GM12874 (cell line): Measurements from ENCODE around the gene PFKP.

Experiments
- CTCF ChIP-seq: IDR thresholded peaks from 2 replicates; pipeline ENCODE4 v1.5.1; 2011; ENCODE audit warnings: low read depth, mild to moderate bottlenecking, control low read depth, low read length, moderate library complexity; ENCODE audit not compliant: insufficient read depth

PFKP gene

DNA sequence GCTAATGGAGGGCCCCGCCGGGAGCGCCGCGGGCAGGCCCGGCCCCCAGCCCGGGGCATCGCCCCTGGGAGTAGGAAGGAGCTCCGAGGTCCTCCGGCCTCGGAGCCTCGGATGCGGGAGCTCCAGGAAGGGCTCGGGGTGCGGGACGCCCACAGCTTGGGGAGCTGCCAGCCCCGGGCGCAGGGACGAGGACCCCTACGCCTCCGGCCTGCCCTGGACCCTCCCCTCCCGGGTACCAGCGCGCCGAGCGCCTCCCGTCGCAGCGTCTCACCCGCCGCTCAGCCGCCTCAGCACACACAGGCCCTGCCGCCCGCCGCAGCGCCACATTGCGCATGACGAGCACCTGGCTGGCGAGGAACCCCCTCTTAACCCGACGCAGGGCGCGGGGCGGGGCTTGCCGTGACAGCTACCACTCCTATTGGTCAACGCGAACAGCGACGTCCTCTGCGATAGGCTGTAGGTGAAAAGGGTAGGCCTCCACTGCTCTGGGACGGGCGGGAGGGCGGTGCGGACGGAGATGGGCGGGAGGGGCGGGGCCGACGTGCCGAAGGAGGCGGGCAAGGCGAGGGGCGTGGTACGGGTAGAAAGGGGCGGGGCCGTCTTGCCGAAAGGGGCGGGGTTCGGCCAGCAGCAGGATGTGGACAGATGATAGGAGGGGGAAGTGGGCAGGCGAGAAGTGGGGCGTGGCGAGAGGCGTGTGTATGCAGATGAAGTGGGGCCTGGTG is 105.3 kb downstream of the PFKP start, which contains the start of gene PITRM1:
Gene PITRM1, minus strand, starts transcription at position 337 of the 725 bp plus-strand sequence. Its CDS starts 10 bp downstream, at position 327.
- 0 out of 2 replicates have a peak, but pooled peaks have one; percentile 3 for TF ChIP-seq CTCF

DNA sequence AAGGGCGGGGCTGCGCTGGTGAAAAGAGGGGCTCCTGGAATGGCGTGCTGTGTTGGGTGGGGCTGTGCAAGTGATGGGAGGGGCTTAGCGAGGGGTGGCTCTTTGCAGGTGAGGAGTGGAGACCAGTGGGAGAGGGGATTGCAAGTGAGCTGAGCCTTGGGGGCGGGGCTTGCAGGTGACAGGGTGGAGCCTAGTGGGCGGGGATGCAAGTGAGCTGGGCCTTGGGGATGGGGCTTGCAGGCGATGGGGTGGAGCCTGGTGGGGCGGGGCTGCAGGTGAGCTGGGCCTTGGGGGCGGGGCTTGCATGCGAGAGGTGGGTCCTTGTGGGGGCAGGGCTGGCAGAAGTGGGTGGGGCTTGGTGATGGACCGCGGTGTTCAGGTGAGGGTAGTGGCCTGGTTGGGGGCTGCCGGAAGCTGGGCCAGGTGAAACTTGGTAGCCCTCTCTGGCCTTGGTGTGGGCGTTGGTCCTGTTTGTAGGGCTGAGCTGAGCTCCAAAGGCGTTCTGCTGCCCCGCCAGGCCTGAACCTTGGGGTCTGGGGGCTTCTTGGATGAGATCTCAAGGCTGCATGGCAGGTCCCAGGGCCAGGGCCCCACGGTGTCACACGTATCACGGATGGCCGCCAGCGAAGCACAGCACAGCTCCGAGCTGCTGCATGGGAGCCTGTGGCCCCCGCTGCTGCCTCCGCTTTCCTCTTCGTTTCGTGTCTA is 106.0 kb downstream of the PFKP start:
- TF ChIP-seq CTCF: no peak

GRCh38 chr10:3178042-3178441 is 110.7 kb downstream of the PFKP start:
- no peak for TF ChIP-seq CTCF

DNA sequence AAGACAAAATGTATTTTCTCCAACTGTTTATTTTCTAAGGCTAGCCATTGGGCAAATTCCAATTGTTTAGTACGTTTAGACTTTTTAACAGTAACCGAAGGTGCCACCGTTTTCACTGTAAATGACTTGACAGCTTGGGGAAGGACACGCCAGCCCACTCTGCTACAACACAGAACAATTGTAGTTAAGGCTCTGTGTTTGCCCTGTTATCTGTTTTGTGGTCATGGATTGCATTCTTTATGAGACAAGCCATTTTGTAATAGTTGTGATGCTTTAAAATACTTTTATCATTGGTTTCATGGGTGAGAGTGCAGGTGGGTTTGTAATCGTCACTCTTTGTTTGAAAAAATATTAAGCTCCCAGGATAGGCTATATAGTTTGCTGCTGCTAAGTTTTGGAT is 111.8 kb downstream of the PFKP start:
- TF ChIP-seq CTCF: no peak

DNA sequence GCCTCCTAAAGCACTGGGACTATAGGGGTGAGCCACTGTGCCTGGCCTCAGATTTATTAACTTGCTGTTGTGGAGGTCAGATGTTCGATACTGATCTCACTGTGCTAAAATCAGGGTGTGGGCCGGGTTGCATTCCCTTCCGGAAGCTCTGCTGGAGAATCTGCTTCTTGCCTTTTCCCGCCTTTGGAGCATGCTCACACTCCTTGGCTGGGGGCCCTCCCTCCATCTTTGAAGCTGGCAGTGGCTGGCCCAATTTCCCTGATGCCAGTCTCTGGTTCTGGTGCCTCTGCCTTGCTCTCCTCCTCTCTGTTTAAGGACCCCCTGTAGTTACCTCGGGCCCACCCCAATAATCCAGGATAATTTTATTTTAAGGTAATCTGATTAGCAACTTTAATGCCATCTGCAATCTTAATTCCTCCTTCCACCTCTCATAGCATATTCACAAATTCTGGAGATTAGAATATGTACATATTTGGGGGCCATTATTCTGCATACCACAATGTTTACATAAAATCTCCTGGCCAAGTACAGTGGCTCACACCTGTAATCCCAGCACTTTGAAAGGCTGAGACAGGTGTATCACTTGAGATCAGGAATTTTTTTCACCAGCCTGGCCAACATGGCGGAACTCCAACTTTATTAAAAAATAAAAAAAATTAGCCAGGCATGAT is 113.1 kb downstream of the PFKP start:
- no peak for TF ChIP-seq CTCF

- TF ChIP-seq CTCF: no peak
These were observed 118.0 kb downstream of the PFKP start for GRCh38 chr10:3185386-3185785.

- TF ChIP-seq CTCF: no peak
These were observed 119.0 kb downstream of the PFKP start for GRCh38 chr10:3186368-3186767.
